Right kidney (tissue), 1 donor: ENCODE results near the gene SHROOM3.

ENCODE experiments used
- DNase-seq: peaks from one replicate; pipeline ENCODE4 v3.0.0-alpha.2; 2016

SHROOM3 gene

DNA sequence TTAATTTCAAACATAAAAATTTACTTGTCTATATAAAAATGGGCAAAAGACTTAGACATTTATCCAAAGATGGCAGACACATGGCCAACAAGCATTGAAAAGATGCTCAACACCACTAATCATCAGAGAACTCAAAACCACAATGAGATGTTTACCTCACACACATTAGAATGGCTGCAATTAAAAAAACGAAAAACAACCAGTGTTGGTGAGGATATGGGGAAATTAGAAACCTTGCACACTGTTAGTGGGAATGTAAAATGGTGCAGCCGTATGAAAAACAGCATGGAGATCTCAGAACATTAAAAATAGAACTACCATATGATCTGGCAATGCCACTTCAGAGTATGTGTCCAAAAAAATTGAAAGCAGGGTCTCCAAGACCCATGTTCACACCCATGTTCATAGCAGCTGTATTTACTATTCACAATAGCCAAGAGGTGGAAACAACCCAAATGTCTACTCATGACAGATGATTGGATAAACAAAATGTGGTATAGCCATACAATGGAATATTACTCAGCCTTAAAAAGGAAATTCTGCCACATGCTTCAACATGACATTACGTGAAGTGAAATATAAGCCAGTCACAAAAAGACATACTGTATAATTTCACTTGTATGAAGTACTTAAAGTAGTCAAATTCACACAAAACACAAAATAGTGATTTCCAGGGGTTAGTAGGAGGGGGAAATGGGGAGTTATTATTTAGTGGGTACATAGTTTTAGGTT lies 316.7 kb downstream of the SHROOM3 start:
- no peak for DNase-seq

DNA sequence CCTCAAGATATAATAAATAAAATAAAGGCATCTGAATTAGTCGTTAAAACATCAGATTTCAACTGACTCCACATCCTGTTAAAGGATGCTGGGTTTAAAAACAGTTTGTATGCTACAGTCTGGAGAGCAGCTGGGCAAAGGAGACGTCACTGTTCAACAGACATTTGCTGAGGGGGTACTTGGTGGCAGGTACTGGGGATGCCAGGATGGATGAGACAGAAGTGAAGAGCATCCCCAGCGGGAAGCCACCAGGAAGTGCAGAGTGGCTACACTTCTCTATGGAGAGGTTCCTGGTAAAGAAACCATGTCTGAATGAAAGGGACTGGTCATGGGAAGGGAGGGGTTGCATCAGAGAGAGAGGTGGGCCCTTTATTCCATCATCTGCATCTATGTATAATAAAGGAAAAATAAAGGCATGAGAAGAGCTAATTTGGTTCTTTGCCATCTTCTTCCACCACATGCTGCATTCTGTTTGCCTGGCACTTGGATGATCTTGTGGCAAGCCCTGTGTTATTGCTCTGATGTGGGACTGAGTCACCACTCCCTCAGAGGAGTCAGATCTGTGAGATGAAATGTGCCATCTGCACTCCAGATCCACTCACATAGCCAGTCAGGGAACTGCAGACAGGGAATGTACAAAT lies 318.0 kb downstream of the SHROOM3 start:
- peak; percentile 47 for DNase-seq

DNA sequence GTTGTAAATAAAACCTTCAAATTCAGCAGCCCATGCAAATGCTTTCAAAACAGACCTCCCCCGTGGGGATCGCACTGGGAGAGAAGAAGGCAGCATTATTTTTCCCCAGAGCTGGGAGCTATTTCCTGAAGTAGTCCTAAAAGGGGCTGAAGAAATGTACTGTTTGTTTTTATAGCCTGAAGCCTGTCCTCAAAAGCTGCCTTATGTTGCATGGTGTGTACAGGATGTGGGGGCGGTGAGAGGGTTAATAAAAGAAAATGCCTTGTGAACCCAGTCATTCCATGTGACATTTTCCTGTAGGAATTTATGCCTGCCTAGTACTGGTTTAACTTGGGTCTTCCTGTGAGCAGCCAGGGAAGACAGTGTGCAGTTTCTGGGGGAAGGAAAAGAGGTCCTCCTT lies 318.8 kb downstream of the SHROOM3 start:
- peak; percentile 63 for DNase-seq

DNA sequence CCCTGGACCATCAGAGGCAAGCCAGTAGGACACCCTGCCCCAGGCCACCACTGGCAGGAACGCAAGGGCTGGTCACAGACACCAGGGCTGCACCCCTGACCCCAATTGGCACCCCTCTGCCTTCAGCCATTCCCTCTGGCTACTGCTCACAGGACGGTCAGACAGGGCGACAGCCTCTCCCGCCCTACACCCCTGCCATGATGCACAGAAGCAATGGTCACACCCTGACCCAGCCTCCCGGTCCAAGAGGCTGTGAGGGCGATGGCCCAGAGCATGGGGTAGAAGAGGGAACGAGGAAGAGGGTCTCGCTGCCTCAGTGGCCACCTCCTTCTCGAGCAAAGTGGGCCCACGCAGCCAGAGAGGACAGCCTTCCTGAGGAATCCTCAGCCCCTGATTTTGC lies 319.4 kb downstream of the SHROOM3 start:
- no peak for DNase-seq

DNA sequence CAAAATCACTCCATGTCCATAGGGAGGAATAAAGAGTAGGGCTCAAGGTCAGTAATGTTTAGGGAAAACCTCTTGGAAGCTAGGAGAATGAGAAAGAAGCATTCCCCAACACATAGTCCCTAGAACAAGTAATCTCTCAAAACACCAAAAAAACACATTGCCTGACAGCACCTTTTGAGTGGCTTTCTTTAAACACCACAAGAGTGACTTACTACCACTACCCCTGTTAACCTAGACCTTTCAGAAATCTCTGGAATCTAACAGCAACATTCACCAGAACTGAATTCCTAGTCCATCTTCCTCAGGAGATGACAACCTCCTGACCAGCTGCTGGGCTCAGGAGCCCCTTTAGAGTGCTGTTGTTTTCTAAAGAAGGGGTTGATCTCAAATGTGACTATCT lies 320.7 kb downstream of the SHROOM3 start:
- DNase-seq = no peak

DNA sequence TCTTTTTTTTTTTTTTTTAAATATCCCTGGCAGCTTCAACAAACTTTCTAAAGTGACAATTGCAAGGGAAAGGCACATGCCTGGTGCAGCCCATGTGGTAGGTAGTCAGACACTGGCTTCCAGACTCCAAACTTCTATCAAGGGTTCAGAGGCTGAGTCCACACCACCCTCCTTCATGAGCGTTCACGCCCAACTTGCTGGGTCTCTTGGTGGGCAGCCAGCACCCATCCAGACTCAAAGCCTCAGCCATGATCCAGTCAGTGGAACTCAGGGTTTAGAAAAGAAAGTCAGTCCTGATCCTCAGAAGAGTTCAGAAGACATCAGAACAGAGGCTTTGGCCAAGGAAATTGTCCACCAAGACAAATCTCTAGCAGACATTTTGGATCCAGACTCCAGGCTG lies 321.4 kb downstream of the SHROOM3 start:
- no peak for DNase-seq

DNA sequence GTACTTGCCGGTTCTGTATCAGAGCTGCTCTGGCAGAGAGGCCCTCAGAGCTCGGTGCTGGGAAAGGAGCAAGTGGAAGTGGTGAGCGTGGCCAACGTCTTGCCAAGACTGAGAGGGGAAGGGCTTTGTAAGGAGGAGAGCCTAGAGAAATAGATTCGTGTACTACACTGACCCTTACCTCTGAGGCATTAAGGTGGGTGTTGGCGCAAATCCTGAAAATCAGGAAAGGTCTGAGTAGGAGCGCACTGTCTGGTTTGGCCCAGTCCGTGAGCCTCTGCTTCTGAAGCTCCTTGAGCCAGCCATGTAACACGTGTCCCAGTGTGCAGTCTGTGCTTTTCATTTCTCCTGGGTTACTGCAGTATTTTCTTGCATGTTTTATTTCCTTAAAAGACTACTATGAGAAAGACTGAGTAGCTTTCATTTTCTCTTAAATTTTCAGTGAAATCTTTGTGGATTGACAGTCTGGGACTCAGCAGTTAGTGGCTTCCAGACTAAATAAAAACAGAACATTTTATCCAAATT lies 322.4 kb downstream of the SHROOM3 start:
- no peak for DNase-seq

DNA sequence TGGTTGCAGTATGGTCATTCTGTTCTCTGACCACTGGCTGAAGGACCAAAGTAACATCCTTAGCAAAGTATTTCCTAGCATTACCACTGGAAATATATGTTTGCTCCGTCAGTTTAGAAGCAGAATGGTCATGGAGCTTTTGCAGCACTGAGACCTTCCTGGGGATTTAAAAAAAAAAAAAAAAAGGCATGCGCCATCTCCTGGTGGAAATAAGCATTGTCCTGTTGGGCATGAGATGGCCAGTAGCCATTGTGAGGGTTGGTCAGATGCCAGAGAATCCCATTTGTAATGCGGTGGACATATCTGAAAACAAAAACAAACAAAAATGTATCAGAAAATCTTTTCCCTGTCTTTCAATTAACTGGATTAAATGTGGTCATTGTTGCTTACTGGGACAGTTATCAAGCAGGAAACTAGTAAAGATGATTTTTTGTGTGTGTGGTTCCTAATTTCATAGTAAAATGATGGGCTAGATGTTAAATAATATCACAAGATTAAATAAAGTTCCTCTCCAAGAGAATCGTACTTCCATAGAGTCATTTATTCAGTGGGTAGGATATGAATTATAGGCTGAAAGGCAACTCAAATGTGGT lies 323.4 kb downstream of the SHROOM3 start:
- peak; percentile 44 for DNase-seq

DNA sequence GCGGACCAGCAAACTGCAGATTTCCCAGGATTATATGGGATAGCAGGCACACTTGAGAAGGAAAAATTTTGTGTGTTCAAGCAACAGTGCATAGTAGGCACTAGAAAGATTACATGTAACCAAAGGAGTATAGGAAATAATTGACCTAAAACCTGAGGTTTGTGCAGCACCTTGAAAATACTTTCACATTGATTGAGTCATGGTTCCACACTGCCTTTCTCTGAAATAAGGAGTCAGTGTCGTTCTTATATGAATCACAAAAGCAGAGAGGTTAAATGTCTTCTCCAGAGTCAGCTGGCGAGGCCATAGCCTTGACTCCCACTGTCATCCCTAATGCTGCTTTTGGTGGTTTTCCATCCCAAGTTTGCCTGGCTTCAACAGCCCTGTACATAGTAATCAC lies 324.0 kb downstream of the SHROOM3 start:
- no peak for DNase-seq

DNA sequence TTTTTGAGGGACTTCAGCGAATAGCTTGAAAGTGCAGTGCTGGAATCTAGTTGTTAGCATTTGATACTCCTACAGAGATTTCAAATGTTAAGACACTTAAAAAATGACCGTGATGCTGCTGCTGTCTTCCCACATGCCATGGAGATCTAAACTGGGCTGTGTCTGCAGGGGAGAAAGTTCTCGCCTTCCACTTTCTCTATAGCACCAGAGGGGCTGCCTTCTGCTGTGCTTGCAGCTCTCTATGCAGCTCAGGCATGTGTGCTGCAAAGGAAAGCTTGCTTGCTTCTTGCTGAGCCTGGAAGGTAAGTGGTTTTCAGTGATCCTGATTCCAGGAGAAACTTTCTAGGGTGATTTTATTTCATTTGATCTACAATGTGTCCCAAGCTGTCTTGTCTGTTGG lies 325.2 kb downstream of the SHROOM3 start:
- no peak for DNase-seq

DNA sequence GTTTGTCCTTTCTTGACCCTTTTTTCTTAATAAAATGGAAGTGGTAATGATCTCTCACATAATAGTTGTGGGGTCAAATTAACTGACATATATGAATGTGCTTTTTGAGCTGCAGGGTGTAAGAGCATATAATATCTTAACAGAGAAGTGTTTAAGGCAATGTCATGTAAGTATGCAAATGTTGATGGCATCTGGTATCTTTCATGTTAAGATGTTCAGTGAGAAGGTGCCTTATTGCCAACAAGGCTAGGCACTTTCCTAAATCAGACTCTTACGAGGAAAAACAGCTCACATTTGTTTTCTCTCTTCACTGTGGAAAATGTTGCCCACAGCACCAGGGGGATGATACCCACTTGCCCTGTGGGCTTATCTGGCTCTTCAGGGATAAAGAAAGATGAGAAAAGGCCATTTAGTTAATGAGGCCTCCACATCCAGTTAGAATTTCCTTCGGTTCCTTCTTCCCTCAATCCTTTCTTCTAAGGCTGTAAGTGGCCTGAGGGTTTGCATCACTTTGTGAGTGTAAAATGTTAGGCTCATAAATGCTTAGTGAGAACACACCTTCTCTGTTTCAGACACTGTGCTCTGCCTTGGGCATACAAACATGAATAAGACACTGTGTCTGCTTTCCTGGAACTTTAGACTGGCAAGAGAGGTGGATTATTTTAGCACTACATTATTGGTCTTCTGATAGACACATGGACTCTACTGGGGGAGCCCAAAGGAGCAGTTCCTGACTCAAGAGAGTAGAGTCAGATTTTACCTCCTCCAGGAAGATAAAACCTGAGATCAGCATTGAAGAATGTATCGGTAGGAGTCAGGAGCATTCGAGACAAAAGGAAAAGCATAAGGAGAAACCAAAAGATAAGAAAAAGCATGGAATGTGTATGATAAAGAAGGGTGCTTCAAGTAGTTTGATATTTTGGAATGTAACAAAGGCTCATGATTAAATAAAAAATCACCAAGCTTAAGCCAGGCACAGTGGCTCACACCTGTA lies 327.4 kb downstream of the SHROOM3 start:
- no peak for DNase-seq

DNA sequence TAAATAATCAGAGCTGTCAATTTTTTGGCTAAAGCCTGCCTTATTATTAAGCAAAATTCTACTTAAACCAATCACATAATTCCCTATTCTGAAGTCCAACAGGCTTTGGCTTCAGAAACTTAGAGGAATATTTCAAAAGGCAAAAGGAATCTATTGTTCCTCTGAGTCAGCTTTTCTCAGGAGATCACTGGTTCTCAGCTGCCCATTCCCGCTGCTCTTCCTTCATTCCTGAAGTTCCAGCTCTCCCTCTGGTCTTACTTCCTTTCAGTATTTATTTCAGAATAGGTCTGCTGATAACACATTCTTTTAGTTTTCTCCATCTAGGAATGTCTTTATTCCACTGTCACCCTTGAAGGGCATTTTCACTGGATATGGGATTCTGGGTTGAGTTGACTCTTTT lies 329.2 kb downstream of the SHROOM3 start:
- DNase-seq = no peak

DNA sequence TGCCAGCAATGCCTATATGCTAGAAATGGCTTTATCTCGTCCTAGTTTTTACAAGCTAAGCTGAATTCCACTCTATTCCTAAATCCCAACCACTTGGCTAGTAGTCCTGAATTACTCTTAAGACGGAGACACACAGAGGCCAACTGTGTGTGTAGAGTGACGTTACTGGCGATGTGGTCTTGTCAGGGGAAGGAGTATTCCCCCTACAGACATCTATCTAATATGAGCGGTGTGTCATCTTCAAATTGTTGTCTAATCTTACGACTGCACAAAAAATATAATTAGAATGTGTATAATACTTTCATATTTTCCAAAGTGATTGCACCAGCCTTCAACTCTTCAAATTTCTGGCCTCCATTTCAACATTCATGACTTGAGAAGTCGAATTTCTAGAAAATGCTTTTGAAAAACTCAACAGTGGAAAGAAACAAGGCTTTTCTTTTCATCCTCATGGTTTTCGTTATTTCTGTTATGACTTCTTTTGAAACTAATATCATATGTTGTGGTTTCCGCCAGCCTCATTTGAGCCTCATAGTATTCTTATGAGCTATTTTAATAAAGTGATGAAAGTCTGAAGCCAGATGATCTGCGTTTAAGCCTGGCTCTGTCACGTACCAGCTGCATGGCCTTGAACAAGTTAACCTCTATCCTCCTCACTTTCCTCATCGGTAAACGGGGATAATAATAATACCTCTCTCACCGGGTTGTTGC lies 330.6 kb downstream of the SHROOM3 start:
- no peak for DNase-seq

DNA sequence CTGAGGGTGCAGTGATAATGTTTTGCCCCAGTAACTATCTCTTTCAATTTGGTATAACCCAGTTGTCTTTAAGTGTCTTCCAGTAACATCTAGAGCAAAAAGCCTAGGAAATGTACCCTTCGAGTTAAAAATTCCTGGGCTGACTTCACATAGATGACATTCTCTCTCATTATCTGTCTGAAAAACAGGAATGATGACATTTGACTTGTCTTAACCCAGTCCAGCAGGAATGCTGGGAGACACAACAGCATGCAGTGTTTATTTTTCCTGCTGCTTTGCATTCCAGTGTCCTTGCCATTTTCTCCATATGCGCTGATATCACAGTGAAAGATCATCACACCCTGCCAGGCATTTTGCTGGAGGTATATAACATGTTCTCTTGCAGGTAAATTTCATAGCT lies 333.0 kb downstream of the SHROOM3 start:
- DNase-seq = no peak

DNA sequence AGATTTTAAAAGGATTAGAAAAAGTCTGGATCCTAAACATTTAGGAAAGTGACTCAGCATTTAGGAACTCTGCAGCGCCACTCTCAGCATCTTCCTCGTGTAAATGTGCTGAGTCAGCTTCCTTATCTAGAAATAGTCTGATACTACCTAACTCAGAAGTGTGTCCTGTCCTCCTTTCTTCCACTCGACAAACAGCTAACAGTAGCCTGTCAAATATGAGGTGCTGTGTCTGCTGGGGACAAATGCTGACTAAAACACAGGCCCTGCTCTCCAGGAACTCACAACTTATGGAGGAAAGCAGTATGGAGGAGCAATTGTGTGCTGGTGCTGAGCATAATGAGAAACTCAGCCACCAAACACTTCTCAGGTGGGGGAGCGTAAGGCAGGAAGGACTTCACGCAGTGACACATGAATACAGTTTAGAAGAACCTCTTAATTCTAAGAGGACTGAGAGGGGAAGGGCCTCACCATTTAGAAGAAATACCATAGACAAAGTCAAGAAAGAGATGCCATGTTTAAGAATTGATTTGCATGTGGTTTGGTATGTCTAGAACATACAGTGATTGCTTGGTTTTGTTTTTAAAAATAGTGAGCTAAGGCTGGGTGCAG lies 337.6 kb downstream of the SHROOM3 start:
- DNase-seq = no peak

DNA sequence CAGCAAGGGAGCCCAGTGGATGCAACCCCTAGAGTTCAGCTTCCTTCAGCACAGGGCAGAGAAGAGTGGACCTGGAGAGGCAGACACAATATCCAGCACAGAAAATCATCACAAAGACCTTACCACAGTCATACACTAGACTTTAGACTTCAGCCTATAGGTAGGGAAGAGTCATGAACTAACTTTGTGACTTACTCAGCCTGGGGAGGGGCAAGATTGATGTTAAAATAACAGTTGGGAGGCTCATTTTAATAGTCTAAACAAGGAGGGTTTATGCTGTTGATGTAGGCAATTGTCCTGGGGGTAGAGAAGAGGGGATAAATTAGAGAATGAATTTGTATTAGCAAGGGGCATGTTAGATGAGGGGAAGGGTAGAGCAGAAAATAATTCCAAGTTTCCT lies 338.7 kb downstream of the SHROOM3 start:
- no peak for DNase-seq

DNA sequence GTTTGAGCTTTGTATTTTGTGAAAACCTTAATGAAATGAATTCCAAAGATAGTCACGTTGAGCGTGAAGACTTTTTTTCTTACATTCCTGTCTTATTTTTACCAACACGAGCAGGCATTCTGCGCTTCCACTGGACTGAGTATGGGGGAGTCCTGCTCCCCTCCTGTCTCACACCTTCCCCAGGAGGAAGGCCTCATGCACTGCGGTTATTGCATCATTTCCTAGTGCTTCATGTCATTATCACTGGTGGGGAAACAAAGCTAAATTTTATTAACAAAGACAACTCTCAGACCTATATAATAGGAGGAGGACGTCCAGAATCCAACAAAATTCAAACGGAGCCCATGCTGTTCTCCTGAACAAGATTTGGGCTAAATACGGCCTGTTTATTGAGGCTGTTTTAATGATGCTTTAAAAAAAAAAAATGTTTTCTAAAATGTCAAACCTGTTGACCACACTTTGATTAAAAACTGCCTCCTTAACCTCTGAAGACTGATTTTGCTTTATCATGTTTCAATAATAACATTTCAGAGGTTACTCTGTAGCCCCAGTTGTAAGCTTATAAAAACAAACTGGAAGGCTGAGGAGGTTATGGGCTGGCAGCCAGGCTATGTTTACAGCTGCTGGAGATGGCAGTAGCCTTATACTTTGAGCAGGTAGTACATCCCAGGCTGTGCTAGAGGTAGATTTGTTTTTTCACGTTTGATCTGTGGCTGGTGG lies 344.9 kb downstream of the SHROOM3 start:
- peak; percentile 34 for DNase-seq

DNA sequence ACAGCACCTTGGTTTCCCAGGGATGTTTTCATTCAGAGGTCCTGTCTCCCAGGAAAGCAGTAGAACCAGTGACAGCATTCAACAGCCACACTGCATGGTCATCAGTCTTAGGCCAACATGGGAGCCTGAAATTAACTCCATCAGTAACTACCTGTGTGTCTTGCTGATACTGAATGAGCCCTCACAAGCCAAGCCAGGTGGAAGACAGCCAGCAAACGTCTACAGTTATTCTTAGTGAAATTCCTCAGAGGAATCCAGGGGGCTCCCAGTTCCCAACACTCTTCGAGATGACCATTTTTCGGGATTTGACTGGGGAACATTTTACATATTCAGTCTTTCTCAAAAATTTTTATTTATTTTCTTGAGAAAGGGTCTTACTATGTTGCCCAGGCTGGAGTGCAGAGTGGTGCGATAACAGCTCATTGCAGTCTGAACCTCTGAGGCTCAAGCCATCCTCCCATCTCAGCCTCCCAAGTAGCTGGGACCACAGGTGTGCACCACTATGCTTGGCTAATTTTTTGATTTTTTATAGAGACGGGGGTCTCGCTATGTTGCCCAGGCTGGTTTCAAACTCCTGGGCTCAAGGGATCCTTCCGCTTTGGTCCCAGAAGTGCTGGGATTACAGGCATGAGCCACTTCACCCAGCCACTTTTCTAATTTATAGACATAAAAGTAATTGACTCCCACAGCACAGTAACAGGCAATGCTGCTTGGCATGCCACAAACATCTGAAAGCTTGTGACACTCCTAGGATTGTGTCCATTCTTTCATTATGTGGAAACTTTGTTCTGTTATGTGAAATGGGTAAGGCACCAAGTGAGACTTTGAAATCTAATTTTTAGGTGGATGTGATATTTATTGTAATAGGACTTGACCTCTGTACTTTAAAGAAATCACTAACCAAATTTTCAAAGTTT lies 346.0 kb downstream of the SHROOM3 start:
- no peak for DNase-seq
